HG03060 (cell line): ENCODE measurements around the gene RNF113B.

Experiments used
- ATAC-seq: cut with Tn5 transposase; IDR thresholded peaks from one replicate; pipeline ENCODE4 v1.9.1; 2021; ENCODE audit warnings: low read depth, moderate number of reproducible peaks; ENCODE audit not compliant: unreplicated experiment

The RNF113B gene

DNA sequence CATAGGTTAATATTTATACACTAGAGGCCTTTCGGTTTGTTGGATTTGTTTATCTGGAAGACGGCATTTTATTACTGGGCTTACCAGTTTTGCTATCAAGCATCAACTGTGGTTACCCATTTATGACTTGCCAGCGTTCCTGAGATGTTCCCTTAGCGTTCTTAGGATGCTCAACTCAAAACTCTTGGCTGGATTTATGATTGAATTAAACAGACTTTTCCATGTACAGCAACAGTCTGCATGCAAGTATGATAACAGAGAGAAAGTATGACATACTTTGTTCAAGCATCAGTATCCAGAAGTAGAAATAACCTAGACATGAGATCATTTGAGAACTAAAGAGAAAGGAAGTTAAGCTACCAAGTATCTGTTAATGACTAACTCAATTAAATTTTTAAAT lies 29.9 kb upstream of the RNF113B start:
- no peak for ATAC-seq

DNA sequence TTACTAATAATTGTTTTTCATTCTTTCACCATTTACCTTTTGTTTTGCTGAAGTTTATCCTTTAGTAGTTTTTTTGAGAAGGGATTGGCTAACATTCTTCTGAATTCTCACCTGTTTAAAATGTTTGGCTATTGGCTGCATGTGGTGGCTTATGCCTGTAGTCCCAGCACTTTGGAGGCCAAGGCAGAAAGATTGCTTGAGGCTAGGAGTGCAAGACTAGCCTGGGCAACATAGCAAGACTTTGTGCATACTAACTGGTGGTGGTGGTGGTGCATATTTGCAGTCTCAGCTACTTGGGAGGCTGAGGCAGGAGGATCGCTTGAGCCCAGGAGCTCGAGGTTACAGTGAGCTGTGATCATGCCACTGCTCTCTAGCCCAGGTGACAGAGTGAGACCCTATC lies 27.5 kb upstream of the RNF113B start:
- ATAC-seq = no peak

DNA sequence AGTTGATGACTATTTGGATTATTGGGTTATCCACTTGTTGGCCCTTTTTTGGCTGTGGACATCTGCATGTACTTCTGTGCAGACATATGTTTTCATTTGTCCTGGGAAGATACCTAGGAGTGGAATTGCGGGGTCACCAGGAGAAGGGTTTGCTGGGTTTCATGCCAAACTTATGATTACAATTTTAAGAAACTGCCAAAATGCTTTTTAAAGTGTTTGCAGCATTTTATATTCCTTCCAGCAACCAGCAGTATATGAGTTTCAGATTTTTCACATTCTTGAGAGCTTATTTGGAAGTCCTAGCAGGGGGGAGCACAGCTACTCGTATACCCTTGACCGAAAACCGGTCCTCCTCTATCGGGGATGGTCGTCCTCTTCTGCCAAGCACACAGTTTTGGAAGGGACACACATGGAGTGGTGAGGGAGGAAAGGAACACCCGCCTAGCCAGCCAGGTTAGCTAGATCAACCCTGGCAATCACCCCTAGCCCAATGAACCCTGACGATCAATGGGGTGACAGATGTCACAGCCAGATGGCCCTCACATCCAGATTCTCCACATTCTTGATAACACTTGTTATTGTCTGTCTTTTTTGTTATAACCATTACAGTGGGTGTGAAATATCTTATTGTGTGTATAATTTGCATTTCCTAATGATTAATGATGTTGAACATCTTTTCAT lies 26.7 kb upstream of the RNF113B start:
- no peak for ATAC-seq

DNA sequence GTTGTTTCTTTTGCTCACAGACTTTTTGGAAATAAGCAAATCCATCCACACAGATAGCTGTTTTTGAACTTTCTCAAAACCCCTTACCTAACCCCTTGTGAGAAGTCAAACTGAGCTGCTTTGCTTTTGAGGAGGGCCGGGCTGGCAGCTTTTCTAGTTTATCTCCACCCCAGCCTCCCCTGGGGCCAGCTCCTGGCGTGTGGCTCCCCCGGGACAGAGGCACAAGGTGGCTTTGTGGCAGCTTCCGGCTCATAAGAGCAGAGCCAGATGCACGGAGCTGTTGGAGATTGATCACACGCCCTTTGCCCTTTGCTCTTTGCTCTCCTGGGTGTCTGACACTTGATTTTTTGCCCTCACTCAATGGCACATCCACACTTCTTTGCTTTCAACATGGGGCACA lies 24.9 kb upstream of the RNF113B start:
- no peak for ATAC-seq

- ATAC-seq = no peak
Observed at GRCh38 chr13:98201189-98201588, 24.1 kb upstream of the RNF113B start.

- ATAC-seq = no peak
Observed at GRCh38 chr13:98200211-98200878, 23.3 kb upstream of the RNF113B start.

- no peak for ATAC-seq
Observed at GRCh38 chr13:98199480-98199879, 22.4 kb upstream of the RNF113B start.

- ATAC-seq = no peak
Observed at GRCh38 chr13:98198683-98199082, 21.6 kb upstream of the RNF113B start.

GRCh38 chr13:98195054-98195791 lies 18.2 kb upstream of the RNF113B start:
- no peak for ATAC-seq

GRCh38 chr13:98192008-98192407 lies 14.9 kb upstream of the RNF113B start:
- no peak for ATAC-seq

- no peak for ATAC-seq
Observed at GRCh38 chr13:98190889-98191444, 13.9 kb upstream of the RNF113B start.

DNA sequence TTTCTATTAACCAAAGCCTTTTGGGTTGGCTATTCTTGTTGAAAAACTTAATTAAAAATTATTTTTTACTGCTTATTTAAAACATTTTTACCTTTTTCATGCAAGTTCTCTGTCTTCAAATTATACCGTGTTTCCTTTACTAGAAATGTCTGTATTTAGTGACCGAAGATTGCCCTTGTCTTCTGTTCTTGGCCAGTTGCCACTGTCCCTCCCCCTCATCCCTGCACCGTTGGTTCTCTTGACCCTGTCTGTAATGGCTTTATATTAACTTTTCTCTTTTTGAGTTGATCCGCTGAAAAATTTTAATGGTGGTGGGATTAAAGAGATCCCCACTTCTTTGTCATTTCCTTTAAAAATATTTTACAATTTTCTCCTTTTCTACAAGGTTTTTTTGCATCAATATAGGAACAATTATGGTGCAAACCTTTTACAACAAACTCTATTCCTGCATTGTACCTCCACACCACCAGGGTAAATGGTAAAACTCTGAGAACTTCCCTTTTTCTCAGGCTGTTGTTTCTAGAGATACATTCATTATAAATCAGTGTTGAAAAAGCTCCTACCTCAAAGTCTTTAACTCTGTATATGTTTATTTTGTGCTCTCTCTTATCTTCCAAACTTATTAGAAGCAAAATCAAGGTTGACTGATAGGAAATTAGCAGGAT lies 12.9 kb upstream of the RNF113B start:
- no peak for ATAC-seq

DNA sequence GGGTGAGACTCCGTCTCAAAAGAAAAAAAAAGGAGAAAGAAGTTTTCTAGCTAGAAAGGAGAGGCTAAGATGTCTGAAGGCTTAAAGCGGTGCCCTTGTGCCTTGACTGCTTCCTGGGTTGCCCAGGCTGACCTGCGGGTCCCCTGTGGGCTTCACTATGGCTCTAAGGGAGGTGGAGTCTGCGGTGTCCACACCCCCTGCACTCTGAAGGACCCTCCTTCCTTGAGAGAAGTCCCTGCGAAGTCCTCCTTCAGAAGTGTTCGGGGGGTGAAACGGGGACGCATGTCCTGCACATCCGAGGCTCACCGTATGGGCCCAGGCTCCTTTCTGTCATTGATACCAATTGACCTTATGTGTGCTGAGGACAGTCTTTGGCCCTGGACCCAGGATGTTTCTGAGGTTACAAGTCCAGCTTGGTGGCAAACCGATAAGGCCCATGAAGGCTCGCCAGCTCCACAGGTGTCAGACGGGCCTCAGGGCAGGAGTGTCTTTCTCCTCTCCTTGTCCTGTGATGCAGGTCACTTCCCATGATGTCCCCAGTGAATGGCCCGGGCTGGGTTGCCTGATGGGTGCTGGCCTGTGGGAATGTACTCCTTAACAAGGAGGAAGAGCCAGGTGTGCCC lies 11.6 kb upstream of the RNF113B start:
- no peak for ATAC-seq

GRCh38 chr13:98187965-98188261 lies 10.8 kb upstream of the RNF113B start:
- ATAC-seq = no peak

GRCh38 chr13:98187155-98187964 lies 10.3 kb upstream of the RNF113B start:
- ATAC-seq = no peak

DNA sequence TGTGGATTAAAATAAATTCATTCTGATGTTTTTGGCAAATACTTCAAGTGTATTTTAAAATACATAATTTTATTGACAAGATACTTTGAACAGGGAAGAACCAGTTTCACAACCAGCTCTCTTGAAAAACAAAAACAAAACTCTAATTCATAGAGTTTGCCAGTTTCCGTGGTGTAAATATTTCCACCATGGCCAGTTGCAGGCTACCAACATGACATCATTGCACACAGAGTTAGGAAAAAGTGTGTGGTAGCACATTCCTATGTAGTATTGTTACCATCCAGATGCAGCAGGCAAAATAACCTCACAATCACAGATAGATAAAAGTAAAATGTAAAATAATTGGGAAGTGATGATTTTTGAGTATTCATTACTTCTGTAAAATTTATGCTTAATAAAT lies 7.7 kb upstream of the RNF113B start:
- ATAC-seq = no peak

GRCh38 chr13:98182589-98182988 lies 5.5 kb upstream of the RNF113B start:
- no peak for ATAC-seq

GRCh38 chr13:98182153-98182552 lies 5.1 kb upstream of the RNF113B start:
- ATAC-seq = no peak

DNA sequence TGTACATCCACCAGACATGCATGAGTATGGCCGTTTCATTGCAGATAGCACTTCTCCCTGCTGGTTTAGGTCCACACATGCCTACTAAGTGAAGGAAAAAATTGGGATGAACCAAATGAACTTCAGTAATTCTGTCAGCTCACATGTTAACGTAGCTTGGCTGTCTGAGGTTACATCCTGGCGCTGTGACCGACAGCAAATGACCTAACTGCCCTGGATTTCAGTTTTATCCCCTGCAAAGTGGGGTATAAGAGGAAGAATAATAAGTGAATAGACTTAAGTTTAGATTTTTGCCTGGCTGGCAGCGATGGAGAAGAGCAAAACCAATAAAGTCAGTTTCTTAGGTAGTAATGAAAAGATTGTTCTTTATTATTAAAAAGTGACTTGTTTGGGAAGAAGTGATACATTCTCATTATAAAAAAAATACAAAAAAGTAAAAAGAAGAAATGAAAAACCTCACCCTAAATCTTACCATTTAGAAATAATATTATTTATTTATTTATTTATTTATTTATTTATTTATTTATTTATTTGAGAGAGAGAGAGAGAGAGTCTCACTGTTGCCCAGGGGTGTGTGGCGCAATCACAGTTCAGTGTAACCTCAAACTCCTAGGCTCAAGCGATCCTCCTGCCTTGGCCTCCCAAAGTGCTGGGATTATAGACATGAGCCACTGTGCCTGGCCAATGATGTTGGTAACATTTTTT lies 4.2 kb upstream of the RNF113B start:
- ATAC-seq = no peak
